Activated CD4-positive, alpha-beta T cell treated with anti-CD3 and anti-CD28 coated beads, Interleukin-2, Interleukin-6, amounts not matched to agents 100 ng/mL and 50 ng/mL, durations not matched to agents 16 hours and 8 hours (primary cell): ENCODE results near the gene ADIRF.
"Not testable (repeated sequence)": the region's sequence is repeated elsewhere in the genome, so short reads cannot be mapped to it uniquely, and the experiment has no call there.

Experiments used
- DNase-seq: peaks from one replicate; pipeline ENCODE4 v3.0.0-alpha.2; 2020

ADIRF gene

DNA sequence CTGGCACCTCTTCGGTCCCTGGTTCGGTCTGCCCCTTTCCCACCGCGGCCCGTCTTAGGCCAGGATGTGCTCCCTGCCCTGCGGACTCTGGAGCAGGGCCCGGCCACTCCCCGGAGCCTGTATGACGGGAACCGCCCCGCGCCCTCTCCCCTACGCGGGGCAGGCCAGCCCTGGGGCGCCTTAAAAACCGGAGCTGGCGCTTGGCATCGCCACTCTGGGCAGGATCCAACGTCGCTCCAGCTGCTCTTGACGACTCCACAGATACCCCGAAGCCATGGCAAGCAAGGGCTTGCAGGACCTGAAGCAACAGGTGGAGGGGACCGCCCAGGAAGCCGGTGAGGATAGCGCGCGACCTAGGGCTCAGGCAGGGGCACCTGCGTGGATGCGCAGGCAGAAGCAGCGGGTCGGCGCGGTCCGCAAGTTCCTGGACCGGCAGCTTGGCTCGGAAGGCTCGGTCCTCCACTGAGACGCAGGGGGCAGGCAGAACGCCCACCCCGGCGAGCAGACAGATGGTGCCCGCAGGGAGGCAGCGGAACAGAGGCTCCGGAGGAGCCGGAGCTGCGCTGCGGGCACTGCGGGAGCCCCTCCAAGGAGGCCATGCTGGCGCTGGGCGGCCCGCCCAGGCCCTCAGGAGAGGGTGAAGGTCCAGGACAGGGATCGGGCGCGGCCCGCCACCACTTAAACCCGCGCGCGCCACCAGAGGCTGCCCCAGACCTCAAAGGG is at the start of gene ADIRF:
TSS of gene ADIRF (plus strand) at position 212 of the 723 bp plus-strand sequence. CDS start at position 275, 63 bp downstream.
- DNase-seq, result no peak

GRCh38 chr10:86922553-86922961 is 45.7 kb upstream of the ADIRF start:
- DNase-seq, result no peak

DNA sequence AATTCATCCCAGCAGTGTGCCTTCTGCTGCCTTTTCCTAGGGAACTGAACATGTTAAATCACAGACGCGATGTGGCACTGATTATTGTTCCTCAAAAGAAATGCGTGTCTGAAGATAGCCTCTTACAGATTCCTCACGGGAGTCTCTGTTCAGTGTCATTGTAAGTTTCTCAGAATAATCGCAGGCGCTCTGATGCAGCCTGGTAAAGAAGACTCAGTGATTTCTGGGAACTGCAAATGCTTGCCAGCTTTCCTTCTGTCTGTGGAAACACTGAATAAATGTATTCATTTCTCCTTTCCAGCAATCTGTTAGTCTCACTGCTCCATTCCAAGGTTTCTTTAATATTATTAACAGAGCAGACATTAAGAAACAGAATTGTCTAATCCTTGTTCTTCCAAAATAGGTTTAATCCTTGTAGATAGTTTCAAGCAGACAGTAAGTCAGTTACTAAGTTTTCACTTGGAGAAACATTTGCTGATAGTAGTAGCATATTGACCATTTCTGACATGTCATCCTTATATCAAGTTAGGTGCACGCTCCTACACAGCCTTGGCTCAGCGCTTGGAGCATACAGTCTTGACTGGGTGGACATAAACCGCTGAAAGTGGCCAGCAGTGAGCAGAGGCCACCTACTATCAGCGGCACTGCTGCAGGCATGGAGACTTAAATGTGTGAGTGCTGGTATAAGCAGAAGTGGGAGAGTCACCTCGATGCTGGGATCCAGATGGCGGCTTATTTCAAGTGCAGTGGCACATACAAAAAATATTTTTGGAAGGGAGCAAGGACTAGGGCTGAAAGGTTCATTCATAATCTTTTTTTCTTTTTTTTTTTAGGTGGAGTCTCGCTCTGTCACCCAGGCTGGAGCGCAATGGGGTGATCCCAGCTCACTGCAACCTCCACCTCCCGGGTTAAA is 38.6 kb upstream of the ADIRF start:
- DNase-seq, result no peak

DNA sequence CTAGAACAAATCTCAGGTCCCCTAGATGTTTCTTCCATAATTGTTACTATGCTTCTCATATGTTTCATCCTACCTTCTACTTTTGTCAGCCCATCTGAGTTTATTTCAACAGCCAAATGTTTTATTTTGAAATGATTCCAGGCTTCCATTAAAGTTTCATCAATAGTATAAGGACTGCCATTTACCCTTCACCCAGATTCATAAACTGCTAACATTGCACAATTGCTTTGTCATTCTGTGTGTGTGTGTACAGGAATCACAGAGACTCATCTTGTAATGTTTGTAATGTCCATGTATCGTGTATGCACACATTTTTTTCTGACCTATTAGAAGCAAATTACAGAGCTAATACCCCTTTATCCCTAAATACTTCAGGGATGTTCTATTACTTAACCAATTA is 36.4 kb upstream of the ADIRF start:
- no peak for DNase-seq

DNA sequence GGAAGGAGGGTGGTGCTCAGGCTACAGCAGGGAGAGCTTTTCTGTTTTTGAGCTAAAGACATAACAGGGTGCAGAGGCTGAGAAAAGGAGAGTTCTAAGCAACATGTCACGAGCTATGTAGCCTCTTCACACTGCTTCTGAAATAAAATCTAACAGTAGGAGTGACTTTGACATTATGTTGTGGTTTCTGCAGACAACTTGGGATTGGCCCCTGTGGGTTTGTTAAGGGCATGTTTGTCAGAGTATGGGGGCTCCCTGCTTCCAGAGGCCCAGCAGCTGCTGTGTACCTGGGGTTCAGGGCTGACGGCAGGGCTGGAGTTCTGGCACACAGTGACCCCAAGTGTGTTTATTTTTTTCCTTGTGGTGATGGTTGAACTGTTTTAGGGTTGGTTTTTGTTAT is 35.6 kb upstream of the ADIRF start:
- DNase-seq, result no peak

DNA sequence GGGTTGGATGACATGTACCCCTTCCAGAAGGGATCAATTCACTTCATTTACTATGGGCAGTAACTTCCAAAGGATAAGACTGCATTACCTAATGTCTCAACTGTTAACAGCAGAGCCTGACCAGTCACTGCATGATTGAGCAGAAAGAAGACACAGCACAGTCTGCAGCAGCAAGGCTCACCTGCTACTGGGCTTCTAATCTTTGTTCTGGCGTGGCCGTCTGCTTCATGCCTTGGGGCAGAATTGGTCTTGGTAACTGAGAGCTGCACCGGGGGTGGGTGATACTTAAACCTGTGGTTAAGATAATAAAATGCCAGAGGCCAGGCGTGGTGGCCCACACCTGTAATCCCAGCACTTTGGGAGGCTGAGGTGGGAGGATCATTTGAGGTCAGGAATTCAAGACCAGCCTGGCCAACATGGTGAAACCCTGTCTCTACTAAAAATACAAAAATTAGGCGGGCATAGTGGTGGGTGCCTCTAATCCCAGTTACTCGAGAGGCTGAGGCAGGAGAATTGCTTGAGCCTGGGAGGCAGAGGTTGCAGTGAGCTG is 34.0 kb upstream of the ADIRF start:
- not testable (repeated sequence) for DNase-seq

- no peak for DNase-seq
These were observed 31.4 kb upstream of the ADIRF start for GRCh38 chr10:86936661-86937501.

- no peak for DNase-seq
These were observed 30.7 kb upstream of the ADIRF start for GRCh38 chr10:86937502-86938154.

- no peak for DNase-seq
These were observed 30.0 kb upstream of the ADIRF start for GRCh38 chr10:86938260-86938659.

DNA sequence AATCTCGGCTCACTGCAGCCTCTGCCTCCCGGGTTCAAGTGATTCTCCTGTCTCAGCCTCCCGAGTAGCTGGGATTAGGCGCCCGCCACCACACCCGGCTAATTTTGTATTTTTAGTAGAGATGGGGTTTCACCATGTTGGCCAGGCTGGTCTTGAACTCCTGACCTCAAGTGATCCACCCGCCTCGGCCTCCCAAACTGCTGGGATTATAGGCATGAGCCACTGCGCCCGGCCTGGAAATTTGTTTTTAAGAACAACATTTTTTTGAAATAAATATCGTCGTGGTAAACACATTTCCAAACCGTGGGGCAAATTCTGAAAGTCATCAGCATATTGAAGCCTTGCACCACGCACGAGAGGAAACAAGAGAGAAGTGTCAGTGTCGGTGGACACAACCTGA is 28.2 kb upstream of the ADIRF start:
- not testable (repeated sequence) for DNase-seq

- no peak for DNase-seq
These were observed 27.6 kb upstream of the ADIRF start for GRCh38 chr10:86940677-86941076.

- DNase-seq, result no peak
These were observed 26.9 kb upstream of the ADIRF start for GRCh38 chr10:86941426-86941825.

- no peak for DNase-seq
These were observed 26.3 kb upstream of the ADIRF start for GRCh38 chr10:86941991-86942421.

GRCh38 chr10:86942441-86943315 is 25.6 kb upstream of the ADIRF start:
- no peak for DNase-seq

- no peak for DNase-seq
These were observed 24.8 kb upstream of the ADIRF start for GRCh38 chr10:86943316-86944030.

DNA sequence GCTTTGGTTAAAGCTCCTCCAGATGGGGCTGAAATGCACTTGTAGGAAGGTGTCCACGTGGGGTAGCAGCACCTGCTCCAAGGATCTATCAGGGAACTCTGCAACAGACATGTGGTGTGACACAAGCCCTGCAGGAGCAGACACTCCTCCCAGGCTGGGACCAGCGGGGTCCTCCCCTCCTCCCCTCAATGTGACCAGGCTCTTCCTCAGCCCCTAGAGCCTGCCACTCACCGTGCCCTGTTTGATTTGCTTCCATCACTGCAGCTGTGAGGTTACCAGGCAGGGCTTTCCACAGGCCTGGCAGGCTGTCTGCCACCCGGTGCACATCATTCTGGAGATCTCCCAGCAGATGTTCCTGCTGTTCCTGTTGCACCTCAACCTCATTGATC is 24.3 kb upstream of the ADIRF start:
- no peak for DNase-seq

DNA sequence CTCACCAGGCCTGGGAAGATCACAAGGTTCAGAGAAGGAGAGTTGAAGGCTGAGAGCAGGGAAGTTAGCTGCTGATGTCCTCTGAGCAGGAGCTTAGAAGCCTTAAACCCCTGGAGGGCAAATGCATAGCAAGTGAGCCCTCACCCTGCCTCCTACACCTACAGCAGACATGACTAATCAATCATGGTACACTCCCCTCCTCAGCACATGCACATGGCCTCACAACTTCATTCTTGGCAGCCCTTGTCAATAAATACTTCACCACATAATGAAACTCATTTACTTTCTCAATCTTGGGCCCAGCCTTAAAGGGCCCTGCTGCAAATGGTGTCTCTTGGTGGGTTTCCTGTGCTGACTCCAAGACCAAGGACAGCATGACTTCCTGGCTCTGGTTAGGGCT is 23.8 kb upstream of the ADIRF start:
- DNase-seq, result no peak

GRCh38 chr10:86944907-86945306 is 23.4 kb upstream of the ADIRF start:
- DNase-seq, result no peak

DNA sequence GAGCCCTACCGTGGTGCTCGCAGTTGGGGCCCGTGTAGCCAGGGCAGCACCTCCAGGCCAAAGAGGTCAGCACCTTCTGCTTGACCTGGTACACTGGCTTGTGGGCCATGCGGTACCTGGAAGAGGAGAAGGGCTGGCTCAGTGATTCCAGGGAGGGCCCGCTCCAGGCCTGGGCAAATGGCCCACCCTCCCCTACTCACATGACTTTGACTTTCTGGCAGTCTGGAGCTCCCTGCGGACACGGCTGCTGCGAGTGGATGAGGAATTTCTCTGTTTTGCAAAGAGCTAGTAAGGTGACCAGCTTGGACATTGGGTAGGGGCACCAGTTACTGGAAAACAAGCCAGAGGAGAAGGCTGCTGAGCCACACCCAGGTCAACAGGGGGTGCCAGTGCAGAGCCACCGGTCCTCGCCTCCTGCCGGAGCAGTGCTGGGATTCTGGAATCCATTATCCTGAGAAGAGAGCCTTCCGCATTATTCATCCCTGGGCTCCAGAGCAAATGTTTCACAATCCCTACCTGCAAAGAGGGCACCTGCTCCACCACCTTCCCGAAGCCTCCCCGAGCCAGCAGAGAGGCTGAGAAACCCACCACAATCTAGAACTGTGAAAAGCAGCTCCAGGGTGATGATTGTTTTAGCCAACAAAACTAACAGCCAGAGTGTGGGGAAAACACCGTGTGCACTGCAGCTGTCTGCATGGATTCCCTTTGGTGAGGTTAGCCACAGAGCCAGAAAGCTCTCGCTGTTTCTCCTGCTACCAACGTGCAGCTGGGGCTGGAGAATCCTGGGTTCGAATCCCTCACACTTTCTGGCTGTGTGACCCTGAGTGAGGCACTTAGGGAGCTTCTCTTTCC is 22.7 kb upstream of the ADIRF start:
- DNase-seq, result no peak
